GM12872 (cell line): ENCODE measurements around the gene MT1G.

Experiments
- TF ChIP-seq, protein P1 (sequence below): IDR thresholded peaks from 3 replicates; pipeline ENCODE4 v1.5.1; 2011; ENCODE audit warnings: low read depth, mild to moderate bottlenecking, low read length, moderate library complexity; ENCODE audit not compliant: insufficient read depth

The MT1G gene

DNA sequence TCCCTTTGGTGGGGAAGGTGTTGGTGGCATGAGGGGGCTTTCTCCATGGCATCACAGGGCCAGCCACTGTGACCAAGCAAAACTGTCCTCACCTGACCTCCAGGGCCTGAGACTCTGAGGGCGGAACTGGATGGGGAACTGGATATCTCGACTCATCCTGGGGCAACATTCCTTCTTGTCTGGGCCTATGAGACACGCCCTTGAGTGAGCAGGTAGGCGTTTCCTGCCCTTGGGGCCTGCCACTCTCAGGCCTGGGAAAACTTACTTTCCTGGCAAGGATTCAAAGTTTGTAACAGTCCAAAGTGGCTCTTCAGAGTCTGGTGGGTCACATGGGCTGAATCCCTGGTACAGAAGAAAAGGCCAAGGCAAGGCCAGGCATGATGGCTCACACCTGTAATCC lies 24.0 kb upstream of the MT1G start:
- TF ChIP-seq, protein P1, sequence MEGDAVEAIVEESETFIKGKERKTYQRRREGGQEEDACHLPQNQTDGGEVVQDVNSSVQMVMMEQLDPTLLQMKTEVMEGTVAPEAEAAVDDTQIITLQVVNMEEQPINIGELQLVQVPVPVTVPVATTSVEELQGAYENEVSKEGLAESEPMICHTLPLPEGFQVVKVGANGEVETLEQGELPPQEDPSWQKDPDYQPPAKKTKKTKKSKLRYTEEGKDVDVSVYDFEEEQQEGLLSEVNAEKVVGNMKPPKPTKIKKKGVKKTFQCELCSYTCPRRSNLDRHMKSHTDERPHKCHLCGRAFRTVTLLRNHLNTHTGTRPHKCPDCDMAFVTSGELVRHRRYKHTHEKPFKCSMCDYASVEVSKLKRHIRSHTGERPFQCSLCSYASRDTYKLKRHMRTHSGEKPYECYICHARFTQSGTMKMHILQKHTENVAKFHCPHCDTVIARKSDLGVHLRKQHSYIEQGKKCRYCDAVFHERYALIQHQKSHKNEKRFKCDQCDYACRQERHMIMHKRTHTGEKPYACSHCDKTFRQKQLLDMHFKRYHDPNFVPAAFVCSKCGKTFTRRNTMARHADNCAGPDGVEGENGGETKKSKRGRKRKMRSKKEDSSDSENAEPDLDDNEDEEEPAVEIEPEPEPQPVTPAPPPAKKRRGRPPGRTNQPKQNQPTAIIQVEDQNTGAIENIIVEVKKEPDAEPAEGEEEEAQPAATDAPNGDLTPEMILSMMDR = no peak

- TF ChIP-seq, protein P1 = no peak
Observed at GRCh38 chr16:56690420-56691122, 22.7 kb upstream of the MT1G start.

- TF ChIP-seq, protein P1 = no peak
Observed at GRCh38 chr16:56689171-56689570, 21.3 kb upstream of the MT1G start.

DNA sequence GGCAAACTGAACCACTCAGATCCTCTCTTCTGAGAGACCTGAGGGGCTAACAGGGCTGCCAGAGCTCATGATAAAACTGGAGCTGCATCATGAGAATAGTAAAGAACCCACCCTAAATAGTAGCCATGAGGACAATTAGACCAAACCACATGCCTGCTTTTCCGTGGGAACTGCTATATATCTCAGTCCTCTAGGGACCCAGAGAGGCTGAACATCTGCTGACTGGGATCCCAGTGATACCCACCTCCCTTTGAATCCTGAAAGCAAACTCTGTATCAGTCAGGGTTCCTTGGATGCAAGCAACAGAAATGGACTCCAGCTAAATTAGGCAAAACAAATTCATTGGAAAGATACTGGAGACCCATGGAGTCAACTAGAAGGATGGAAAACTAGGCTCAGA lies 20.9 kb upstream of the MT1G start:
- TF ChIP-seq, protein P1 = no peak

- TF ChIP-seq, protein P1 = no peak
Observed at GRCh38 chr16:56686758-56687157, 18.9 kb upstream of the MT1G start.

DNA sequence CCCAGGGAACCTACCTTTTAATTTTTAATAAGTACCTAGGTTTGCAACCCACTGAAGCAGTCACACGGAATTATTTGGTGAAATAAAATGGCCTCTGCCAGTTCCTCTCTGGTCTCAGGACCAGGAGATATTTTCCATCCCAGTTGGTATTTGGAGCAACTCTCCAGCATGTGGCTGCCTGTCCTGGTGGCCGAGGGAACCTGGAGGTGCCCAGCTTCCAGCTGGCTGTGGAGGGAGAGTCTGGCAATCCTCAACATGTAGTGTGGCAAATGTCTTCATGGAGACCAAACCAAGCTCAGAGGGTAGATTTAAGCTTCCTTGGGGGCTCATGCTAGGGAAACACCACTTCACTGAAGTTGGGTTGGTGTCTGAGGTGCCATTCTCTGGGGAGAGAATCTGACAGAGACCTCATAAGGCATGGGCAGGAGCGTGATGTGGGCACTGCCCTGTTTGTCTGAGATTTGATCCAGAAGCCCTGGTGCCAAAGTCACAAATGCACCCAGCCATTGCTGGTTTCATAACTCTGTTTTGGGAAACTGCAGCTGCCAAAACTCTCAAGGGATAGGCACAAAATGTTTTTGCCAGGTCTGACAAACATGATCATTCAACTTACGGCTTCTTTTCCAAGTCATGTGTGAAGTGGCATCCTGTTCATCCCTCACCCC lies 17.2 kb upstream of the MT1G start:
- TF ChIP-seq, protein P1 = no peak

DNA sequence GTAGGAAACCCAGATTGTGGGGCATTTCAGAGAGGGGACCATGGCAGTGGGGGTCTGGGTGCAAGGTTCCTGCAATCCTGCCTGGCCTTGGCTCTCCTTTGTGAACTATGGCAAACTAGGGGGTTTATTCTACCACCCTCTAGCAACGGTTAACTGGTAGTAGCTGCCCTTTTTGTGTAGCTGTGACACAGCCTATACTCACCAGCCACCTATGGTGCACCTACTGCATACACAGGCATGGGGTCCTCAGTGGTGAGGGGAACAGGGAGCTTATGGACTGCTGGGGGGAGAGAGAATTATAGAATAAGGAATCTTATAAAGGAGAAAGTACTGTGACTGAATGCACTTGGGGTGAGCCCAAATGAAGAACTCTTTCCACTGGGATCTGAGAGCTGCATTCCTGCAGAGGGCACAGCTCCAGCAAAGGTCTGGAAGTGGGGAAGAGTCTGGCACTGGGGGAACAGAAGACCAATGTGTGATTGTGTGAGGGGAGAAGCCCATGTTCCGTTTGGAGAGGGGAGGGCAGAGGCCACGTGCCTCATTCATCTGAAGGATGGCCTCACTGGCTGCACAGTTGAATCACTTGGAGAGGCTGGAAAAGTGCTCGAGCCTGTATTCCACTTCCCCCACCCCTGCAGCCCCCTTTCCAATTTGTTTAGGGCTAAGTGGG lies 16.5 kb upstream of the MT1G start:
- TF ChIP-seq, protein P1 = no peak
